Measurements from ENCODE around the gene ULBP3. TPM values are rescaled to one million over a fixed set of nuclear protein-coding genes. Genes with fewer than 3 reads are reported as not detected.
"Not testable (repeated sequence)": the region's sequence is repeated elsewhere in the genome, so short reads cannot be mapped to it uniquely, and the experiment has no call there.

The ULBP3 gene
- total RNA-seq, 1 experiment from 2014 or later, result 5.4 TPM

DNA sequence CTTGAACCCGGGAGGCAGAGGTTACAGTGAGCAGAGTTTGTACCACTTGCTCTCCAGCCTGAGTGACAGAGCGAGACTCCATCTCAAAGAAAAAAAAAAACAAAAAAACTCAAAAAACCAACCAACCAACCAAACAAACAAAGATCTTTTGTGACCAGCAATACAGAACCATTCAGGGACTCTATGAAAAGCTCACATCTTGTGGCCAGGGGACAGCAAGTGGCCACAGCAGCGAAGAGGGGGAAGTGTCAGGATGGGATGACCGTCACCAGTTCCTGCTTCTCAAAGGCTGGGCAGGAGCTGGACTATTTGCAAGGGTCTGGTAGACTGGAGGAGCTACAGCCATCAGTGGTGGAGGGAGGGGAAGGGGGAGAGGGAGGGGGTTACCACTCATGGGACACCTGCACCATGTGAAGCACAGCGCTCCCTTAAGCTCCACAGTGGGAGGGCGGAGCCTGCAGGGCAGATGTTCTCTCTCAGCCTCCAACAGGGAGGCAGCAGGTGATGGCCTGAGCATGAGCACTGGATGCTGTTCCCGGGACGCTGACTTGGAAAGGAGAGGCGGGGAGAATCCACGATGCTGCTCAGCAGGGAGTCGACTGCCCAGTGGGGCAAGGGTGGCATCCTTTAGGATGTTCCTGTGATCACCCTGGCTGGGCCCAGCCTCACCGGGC lies 19.7 kb upstream of the ULBP3 start:
- Histone ChIP-seq H3K36me3 (no peaks in the 10 kb centered on the region), H3K9me3 (replicated peaks) (no peaks in the 10 kb centered on the region), H3K4me3 (no peak overlapping the region), H3K4me1 (replicated peaks) (no peaks in the 10 kb centered on the region), H3K27me3 (replicated peaks) (peaks cover 8% of the 10 kb centered on the region; the same call in 1 of the 2 replicates), H3K27ac (no peak overlapping the region)
- no peak for DNase-seq (ENCODE audit: low read depth in 1 of 2, low spot score in 2 of 2)

DNA sequence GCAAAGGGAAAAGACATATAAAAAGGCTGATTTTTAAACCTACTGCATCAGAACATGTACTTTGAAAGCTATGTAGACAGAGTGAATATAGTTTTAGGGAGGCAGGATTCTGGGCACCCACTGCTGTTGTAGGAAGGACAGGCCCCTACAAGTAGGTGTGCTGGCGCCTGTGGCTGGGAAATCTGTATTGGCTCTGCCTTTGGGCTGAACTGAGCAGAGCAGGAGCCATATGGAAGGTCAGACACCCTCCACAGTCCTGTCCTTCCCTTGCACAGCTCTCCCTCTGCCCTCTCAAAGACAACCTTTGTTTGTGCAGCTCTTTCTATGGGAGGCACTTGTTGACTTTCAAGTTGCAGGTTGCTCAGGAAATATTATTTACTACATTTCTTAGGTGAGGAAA lies 18.4 kb upstream of the ULBP3 start:
- no peak overlapping the region for H3K4me3 ChIP-seq
- H3K27me3 ChIP-seq (replicated peaks), result peaks cover 8% of the 10 kb centered on the region; the same call in 1 of the 2 replicates
- no peak for DNase-seq (ENCODE audit: low read depth in 1 of 2, low spot score in 2 of 2)
- H3K4me1 ChIP-seq (replicated peaks), result no peaks in the 10 kb centered on the region
- H3K36me3 ChIP-seq, result no peaks in the 10 kb centered on the region
- no peaks in the 10 kb centered on the region for H3K9me3 ChIP-seq (replicated peaks)
- H3K27ac ChIP-seq, result no peak overlapping the region

DNA sequence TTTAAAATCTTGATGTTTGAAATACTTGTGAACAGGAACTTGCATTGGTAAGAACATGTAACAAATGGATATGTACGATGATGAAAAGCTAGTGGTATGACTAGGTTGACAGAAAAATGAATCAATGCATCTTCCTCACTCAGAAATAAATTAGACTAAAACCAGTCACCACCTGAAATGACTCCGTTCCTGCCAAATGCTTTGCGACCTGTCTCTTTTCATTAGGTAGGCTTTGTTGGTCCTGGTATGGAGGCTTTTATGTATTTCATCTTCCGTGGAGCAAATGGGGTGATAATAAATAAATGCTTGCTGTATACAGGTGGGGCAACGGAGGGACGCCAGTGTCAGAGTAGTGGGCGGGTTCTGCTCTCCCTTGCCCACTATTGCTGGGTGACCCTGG lies 17.1 kb upstream of the ULBP3 start:
- Histone ChIP-seq H3K36me3 (no peaks in the 10 kb centered on the region), H3K9me3 (replicated peaks) (no peaks in the 10 kb centered on the region), H3K27me3 (replicated peaks) (peaks cover 8% of the 10 kb centered on the region; the same call in 1 of the 2 replicates), H3K4me3 (no peak overlapping the region), H3K27ac (no peak overlapping the region), H3K4me1 (replicated peaks) (no peaks in the 10 kb centered on the region)
- DNase-seq (ENCODE audit: low read depth in 1 of 2, low spot score in 2 of 2), result no peak

DNA sequence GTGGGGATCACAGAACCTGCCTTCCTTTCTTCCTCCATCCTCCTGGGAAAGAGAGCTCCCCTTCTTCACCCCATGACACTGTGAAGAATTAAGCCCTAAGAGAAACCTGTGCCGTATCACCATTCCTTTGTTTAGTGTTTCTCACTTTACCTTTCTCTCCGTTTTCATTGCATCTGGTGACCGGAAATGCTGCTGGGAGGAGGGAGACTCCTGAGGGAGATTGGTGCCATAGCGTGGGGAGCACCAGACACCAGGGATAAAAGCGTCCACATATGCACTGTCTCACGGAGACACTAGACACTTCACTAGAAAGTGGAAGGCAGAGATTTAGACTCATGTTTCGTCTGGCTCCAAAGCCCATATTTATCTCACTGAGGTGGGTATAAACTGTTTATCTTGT lies 15.5 kb upstream of the ULBP3 start:
- H3K27me3 ChIP-seq (replicated peaks), result peaks cover 8% of the 10 kb centered on the region; the same call in 1 of the 2 replicates
- H3K4me3 ChIP-seq, result no peak overlapping the region
- H3K27ac ChIP-seq, result no peak overlapping the region
- H3K9me3 ChIP-seq (replicated peaks), result no peaks in the 10 kb centered on the region
- no peaks in the 10 kb centered on the region for H3K4me1 ChIP-seq (replicated peaks)
- DNase-seq (ENCODE audit: low read depth in 1 of 2, low spot score in 2 of 2), result no peak
- no peaks in the 10 kb centered on the region for H3K36me3 ChIP-seq

DNA sequence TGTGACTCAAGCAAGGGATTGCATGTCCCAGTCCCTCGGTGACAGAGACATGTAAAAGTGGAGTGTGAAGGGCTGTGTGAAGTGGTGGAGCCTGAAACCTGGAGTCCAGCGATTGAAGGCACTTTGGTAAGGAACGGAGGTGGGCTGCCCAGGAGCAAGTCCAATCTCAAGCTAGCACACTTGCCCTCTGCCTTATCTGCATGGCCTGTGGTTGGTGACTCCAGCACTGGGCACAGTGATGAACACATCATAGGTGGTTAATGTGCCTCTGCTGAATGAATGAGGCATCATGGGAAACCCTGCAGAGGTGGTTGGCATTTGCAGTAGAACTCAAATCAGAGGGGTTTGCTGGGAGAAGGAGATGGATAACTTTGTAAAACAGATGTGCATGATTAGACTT lies 14.9 kb upstream of the ULBP3 start:
- Histone ChIP-seq H3K27me3 (replicated peaks) (0 out of 2 replicates have a peak, but pooled peaks cover 8% of the 10 kb centered on the region), H3K4me1 (replicated peaks) (no peaks in the 10 kb centered on the region), H3K9me3 (replicated peaks) (no peaks in the 10 kb centered on the region), H3K27ac (no peak overlapping the region), H3K36me3 (no peaks in the 10 kb centered on the region), H3K4me3 (no peak overlapping the region)
- no peak for DNase-seq (ENCODE audit: low read depth in 1 of 2, low spot score in 2 of 2)

DNA sequence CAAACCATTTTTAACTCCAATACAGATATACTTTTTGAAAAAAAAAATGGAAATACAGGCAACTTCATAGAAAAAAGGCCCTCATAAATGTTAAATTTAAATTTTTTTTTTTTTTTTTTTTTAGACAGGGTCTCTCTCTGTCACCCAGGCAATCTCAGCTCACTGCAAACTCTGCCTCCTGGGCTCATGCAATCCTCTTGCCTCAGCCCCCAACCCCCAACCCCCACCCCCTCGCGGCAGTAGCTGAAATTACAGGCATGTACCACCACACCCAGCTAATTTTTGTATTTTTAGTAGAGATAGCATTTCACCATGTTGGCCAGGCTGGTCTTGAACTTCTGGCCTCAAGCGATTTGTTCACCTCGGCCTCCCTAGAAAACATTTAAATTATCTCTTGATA lies 12.8 kb upstream of the ULBP3 start:
- Histone ChIP-seq H3K27me3 (replicated peaks) (0 out of 2 replicates have a peak, but pooled peaks cover 3% of the 10 kb centered on the region), H3K4me3 (no peak overlapping the region), H3K36me3 (no peaks in the 10 kb centered on the region), H3K4me1 (replicated peaks) (no peaks in the 10 kb centered on the region), H3K27ac (no peak overlapping the region), H3K9me3 (replicated peaks) (no peaks in the 10 kb centered on the region)
- DNase-seq (ENCODE audit: low read depth in 1 of 2, low spot score in 2 of 2), result no peak

DNA sequence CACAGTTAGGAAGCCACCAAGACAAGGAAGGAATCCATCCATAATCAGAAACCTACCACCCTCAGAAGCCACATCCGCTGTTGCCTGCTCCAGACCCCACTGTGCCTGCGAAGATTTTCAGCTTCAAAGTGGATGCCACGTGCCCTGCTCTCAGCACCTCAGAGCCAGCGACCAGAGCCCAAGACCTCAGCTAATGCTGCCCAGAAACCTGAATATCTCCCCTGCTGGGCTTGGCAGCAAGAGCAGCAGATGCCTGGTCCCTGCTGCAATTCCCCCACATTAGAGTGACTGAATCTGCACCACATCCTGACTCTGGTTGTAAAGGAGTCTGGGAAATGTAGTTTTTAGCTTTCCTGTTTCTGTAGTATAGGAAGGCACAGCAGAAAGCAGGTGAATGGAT lies 10.7 kb upstream of the ULBP3 start:
- H3K4me1 ChIP-seq (replicated peaks), result no peaks in the 10 kb centered on the region
- no peak for DNase-seq (ENCODE audit: low read depth in 1 of 2, low spot score in 2 of 2)
- H3K27ac ChIP-seq, result no peak overlapping the region
- H3K9me3 ChIP-seq (replicated peaks), result no peaks in the 10 kb centered on the region
- no peak overlapping the region for H3K4me3 ChIP-seq
- H3K36me3 ChIP-seq, result no peaks in the 10 kb centered on the region
- H3K27me3 ChIP-seq (replicated peaks), result no peaks in the 10 kb centered on the region

DNA sequence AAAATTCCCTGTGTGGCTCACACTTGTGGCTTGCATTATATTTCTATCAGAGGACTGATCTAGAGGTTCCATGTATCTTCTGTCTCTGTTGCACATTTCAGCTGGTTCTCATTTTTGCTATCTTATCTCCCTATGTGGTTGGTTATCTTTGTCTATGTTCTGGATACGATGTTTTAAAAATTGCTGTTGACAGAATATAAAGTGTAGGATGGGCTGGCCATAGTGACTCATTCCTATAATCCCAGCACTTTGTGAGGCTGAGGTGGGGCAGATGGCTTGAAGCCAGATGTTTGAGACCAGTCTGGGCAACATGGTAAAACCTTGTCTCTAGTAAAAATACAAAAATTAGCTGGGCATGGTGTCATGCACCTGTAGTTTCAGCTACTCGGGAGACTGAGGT lies 9.9 kb upstream of the ULBP3 start:
- H3K4me3 ChIP-seq, result no peak overlapping the region
- DNase-seq (ENCODE audit: low read depth in 1 of 2, low spot score in 2 of 2), result no peak
- no peak overlapping the region for H3K27ac ChIP-seq
- H3K9me3 ChIP-seq (replicated peaks), result no peaks in the 10 kb centered on the region
- no peaks in the 10 kb centered on the region for H3K36me3 ChIP-seq
- H3K27me3 ChIP-seq (replicated peaks), result no peaks in the 10 kb centered on the region
- no peaks in the 10 kb centered on the region for H3K4me1 ChIP-seq (replicated peaks)

DNA sequence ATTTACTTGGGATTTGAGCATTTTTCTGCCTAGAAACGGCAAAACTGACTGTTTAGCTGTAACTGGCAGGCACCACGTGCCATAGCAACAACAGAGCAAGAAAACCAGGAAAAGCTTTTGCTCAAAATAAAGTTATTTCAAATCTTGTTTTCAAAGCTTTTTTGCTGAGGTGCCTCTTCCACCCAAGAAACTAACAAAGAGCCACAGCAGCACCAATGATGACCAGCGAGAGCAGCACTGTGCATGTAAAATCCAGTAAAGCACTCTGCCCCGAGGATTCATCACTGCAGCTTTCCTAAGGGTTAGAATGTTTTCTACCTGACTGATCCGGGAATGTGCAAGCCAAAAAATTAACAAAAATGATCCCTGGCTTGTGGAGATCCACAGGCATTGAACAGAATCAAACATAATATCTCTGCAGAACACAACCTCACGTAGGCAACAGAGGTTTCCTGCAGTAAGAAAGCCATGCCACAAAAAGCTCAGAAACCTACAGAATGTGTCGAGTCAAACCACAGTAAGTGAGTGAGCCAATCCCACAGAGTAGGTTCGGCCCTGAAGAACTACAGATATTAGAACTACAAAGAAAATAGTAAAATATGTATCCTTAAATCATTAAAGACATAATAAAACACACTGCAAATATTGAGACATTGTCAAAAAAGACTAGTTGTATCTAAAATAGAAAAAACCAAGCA lies 7.4 kb upstream of the ULBP3 start:
- Histone ChIP-seq H3K27me3 (replicated peaks) (no peaks in the 10 kb centered on the region), H3K9me3 (replicated peaks) (no peaks in the 10 kb centered on the region), H3K4me3 (no peak overlapping the region), H3K27ac (no peak overlapping the region), H3K4me1 (replicated peaks) (peaks cover 7% of the 10 kb centered on the region), H3K36me3 (no peaks in the 10 kb centered on the region)
- no peak for DNase-seq (ENCODE audit: low read depth in 1 of 2, low spot score in 2 of 2)

DNA sequence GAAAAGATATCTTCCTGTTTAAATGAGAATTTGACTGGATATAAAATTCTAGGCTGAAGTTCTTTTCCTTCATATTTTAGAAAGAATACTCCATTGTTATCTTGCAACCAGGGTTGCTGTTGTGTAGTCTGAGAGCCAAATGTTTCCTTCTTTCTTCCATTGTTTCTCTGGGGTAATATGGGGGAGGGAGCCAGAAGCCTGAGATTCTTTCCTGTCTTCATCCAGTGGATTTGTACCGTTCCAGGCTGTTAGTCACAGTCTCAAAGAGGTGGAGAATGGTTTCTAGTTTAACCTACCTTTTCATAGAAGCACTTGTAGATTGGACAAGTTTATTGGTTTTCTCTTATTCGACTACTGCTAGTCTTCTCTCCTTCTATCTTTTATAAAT lies 6.1 kb upstream of the ULBP3 start:
- H3K27ac ChIP-seq, result no peak overlapping the region
- no peaks in the 10 kb centered on the region for H3K27me3 ChIP-seq (replicated peaks)
- no peaks in the 10 kb centered on the region for H3K36me3 ChIP-seq
- DNase-seq (ENCODE audit: low read depth in 1 of 2, low spot score in 2 of 2), result peak in 1 of 2 experiments; percentile 12
- no peaks in the 10 kb centered on the region for H3K9me3 ChIP-seq (replicated peaks)
- no peak overlapping the region for H3K4me3 ChIP-seq
- H3K4me1 ChIP-seq (replicated peaks), result peaks cover 7% of the 10 kb centered on the region

DNA sequence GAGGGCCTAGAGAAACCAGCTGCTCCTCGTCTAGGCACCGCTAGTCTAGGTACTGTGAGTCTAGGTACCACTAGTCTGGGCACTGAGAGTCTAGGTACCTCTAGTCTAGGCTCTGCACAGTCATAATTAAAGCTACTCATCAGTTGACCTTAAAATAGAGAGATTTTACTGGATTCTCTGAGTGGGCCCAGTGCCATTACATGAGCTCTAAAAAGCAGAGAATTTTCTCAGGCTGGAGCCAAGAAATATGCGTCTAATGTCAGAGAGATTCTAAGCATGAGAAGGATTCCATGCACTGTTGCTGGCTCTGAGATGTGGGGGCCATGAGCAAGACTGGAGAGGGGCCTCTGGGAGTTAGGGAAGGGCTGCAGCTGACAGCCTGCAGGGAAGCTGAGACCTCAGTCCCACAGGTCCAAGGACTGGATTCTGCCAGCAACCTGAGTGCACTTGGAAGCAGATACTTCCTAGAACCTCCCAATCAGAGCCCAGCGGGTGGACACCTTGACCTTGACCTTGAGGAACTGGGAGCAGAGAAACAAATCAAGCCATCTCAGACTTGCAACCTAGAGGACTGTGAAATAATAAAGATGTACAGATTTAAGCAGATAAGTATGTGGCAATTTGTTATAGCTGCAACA lies 5.6 kb upstream of the ULBP3 start:
- DNase-seq (ENCODE audit: low read depth in 1 of 2, low spot score in 2 of 2); H3K27me3 ChIP-seq (replicated peaks); H3K27ac ChIP-seq; H3K9me3 ChIP-seq (replicated peaks); H3K4me3 ChIP-seq; H3K4me1 ChIP-seq (replicated peaks); H3K36me3 ChIP-seq: not testable (repeated sequence)

DNA sequence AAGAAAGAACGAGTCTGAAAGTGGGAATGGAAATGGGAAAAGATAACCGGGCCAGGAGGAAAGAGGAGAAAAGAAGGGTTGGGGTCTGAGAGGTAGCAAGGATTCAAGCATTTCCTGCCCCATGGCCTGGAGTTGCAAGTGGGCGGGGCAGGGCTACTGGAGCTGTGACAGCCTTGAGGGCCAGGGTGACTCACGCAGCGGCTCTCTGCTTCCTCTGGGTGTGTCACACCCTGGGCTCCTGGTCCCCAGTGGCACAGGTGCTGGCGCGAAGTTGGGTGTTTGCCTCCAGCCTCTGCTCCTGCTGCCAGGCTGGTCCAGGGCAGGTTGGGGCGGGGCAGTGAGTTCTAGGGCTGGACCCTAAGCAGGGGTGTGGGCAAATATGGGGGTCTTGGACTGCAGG lies 3.3 kb upstream of the ULBP3 start:
- no peaks in the 10 kb centered on the region for H3K36me3 ChIP-seq
- peak; percentile 30 to 85 for DNase-seq (ENCODE audit: low read depth in 1 of 2, low spot score in 2 of 2)
- no peaks in the 10 kb centered on the region for H3K9me3 ChIP-seq (replicated peaks)
- H3K27ac ChIP-seq, result no peak overlapping the region
- peaks cover 12% of the 10 kb centered on the region for H3K4me1 ChIP-seq (replicated peaks)
- H3K4me3 ChIP-seq, result no peak overlapping the region
- H3K27me3 ChIP-seq (replicated peaks), result no peaks in the 10 kb centered on the region

DNA sequence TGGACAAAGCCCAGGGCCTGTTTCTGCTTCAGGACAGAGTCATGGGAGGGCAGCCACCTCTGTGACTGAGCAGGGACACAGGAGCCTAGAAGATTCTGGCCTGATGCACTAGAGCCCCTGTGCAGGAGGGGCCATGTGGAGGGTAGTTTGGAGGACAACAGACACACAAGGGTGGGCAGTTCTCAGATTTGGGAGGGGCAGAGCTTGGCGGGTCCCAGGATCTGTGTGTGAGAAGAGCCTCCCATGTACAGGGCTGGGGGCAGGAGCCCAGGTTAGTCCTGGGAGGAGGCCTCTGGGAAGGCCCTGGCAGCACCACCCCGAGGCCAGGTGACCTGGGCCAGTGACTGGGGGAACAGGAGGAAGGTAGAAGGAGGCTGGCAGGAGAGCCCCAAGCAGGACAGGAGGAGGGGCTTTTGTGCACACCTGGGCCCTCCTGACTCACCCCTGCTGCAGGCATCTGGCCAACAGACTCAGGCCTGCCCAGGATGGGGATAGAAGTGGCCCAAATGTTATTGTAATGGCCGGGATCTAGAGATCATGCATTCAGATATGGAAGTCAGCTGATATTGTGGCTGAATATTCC lies 1.4 kb upstream of the ULBP3 start:
- no peak overlapping the region for H3K27ac ChIP-seq
- no peak for DNase-seq (ENCODE audit: low read depth in 1 of 2, low spot score in 2 of 2)

DNA sequence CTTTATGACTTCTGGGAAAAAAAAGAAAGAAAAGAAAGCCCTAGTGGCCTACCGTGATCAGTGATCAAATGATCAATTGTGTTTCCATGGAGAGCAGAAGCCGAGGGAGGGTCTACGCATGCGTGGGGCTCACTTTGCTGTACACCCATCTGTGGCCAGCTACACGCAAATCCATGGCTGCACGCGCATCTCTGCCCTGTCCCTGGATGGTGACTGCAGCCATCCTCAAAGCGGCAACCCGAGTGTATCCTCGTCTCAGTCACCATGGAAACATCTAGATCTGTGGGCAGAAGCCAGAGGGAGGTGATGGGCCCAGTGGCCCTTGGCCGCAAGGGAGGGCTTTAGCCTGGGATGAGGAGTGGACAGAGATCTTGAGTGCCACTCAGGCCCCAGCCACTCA lies 785 bp upstream of the ULBP3 start:
- Histone ChIP-seq H3K36me3 (peaks cover 7% of the 10 kb centered on the region), H3K27ac (no peak overlapping the region)

More for the DNA sequence above, 1.4 kb upstream of the ULBP3 start:
- H3K9me3 ChIP-seq (replicated peaks), result no peaks in the 10 kb centered on the region
- no peaks in the 10 kb centered on the region for H3K27me3 ChIP-seq (replicated peaks)
- peaks cover 12% of the 10 kb centered on the region for H3K4me1 ChIP-seq (replicated peaks)
- no peak overlapping the region for H3K4me3 ChIP-seq
- H3K36me3 ChIP-seq, result peaks cover under 1% of the 10 kb centered on the region

More for the DNA sequence above, 785 bp upstream of the ULBP3 start:
- Histone ChIP-seq H3K27me3 (replicated peaks) (no peaks in the 10 kb centered on the region), H3K4me1 (replicated peaks) (peaks cover 12% of the 10 kb centered on the region), H3K4me3 (no peak overlapping the region), H3K9me3 (replicated peaks) (no peaks in the 10 kb centered on the region)
- no peak for DNase-seq (ENCODE audit: low read depth in 1 of 2, low spot score in 2 of 2)
